ENCODE results near the gene STARD3.

GRCh38 chr17:39621523-39622379, 15.2 kb upstream of the STARD3 start:
- TF ChIP-seq POLR2AphosphoS5 (IDR thresholded peaks at IDR 0.05) (no peak), CTCF (IDR thresholded peaks at IDR 0.05; ENCODE audit: poor library complexity, severe bottlenecking) (peak; percentile 100), MXI1 (conservative IDR thresholded peaks at IDR 0.05; ENCODE audit: poor library complexity, severe bottlenecking) (peak; percentile 22), SMC3 (conservative IDR thresholded peaks at IDR 0.05; ENCODE audit: poor library complexity) (peak; percentile 95), EZH2 (IDR thresholded peaks at IDR 0.05; ENCODE audit: borderline replicate concordance, insufficient read depth, low read length, poor library complexity, severe bottlenecking) (no peak), TAF1 (IDR thresholded peaks at IDR 0.05; ENCODE audit: low read depth) (no peak), RAD21 (conservative IDR thresholded peaks at IDR 0.05) (peak; percentile 91), EP300 (conservative IDR thresholded peaks at IDR 0.05; ENCODE audit: poor library complexity, severe bottlenecking) (no peak)

Data from neural cell (in vitro differentiated cells).